Activated gamma-delta T cell treated with anti-CD3 and anti-CD28 coated beads, Interleukin-2, amount 50 U/mL, for 16 hours (primary cell): ENCODE results near the gene TCF12.

ENCODE experiments used
- DNase-seq: peaks from one replicate; pipeline ENCODE4 v3.0.0-alpha.2; 2020; ENCODE audit warnings: low read depth

TCF12 gene

DNA sequence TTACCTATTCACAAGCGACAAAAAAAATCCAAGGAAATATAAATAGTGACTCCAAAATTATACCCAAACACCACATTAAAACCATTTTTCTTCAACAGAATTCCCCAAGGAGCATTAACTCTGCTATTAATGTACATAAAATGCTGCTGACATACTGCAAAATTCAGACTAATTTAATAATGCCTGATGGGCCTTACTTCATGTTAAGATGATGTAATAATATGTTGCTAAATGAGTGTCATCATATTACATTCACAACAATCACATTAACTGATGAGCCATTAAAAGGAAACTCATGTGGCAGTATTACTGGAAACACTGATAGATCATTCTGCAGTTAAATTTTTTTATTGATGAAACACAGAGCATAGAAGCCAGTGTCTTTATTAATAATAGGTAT lies 253.0 kb downstream of the TCF12 start:
- no peak for DNase-seq

DNA sequence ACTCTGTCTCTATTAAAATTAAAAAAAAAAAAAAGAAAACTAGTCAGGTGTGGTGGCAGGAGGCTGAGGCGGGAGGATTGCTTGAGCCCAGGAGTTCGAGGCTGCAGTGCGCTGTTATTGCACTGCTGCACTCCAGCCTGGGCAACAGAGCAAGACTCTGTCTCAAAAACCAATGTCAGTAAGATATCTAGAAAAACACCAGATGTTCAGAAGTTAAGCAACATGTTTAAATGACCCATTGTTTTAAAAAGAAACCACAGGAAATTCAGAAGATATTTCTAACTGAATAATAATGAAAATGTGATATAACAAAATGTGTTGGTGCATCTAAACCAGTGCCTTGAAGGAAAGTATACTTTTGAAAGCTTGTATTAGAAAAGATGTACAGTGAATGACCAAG lies 254.5 kb downstream of the TCF12 start:
- DNase-seq: no peak

DNA sequence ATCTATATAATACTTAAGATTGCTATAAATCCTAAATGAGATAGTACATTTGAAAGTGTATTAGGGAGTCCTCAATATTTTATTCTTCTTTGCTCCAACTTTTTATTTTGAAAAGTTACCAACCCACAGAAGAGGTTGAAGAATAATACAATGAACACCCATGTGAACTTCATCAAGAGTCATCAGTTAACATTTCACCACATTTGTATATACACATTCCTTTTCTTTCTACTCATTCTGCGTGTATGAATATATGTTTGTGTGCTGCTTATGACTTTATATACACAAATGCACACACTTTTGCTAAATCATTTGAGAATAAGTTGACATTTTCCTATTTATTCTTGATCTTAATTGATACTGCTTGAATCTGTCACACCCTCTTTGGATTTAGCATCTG lies 264.6 kb downstream of the TCF12 start:
- DNase-seq: no peak

- DNase-seq: no peak
These were observed 265.3 kb downstream of the TCF12 start for GRCh38 chr15:57183614-57184344.

- DNase-seq: no peak
These were observed 266.1 kb downstream of the TCF12 start for GRCh38 chr15:57184502-57184901.

DNA sequence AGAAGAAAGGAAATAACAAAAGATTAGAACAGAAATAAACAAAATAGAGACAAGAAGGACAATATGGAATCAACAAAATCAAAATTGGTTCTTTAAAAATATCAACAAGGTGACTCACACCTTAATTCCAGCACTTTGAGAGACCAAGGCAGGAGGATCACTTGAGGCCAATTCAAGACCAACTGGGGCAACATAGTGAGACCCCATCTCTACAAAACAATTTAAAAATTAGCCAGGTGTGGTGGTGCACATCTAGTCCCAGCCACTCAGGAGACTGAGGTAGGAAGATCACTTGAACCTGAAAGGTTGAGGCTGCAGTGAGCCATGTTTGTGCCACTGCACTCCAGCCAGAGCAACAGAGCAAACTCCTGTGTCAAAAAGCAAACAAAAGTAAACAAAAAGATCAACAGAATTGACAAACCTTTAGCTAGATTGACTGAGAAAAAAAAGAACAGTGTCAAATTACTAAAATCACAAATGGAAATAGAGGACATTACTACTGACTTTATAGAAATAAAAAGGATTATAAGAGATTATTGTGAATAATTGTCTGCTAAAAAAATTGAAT lies 267.1 kb downstream of the TCF12 start:
- DNase-seq: no peak

DNA sequence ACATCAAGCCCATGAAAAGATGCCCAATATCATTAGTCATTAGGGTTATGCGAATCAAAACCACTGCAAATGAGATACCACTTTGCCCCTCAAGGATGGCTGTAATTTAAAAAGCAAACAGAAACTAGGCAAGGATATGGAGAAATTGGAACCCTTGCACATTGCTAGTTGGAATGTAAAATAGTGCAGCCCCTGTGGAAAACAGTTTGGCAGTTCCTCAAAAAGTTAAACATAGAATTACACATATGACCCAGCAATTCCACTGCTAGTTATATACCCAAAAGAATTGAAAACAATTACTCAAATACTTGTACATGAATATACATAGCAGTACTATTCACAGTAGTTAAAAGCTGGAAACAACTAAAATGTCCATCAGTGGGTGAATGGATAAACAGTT lies 271.0 kb downstream of the TCF12 start:
- no peak for DNase-seq

GRCh38 chr15:57190208-57190607 lies 271.8 kb downstream of the TCF12 start:
- DNase-seq: no peak

- no peak for DNase-seq
These were observed 274.7 kb downstream of the TCF12 start for GRCh38 chr15:57193161-57193560.

GRCh38 chr15:57195326-57195725 lies 276.9 kb downstream of the TCF12 start:
- no peak for DNase-seq

GRCh38 chr15:57196865-57197264 lies 278.4 kb downstream of the TCF12 start:
- no peak for DNase-seq

- no peak for DNase-seq
These were observed 279.7 kb downstream of the TCF12 start for GRCh38 chr15:57198131-57198530.

DNA sequence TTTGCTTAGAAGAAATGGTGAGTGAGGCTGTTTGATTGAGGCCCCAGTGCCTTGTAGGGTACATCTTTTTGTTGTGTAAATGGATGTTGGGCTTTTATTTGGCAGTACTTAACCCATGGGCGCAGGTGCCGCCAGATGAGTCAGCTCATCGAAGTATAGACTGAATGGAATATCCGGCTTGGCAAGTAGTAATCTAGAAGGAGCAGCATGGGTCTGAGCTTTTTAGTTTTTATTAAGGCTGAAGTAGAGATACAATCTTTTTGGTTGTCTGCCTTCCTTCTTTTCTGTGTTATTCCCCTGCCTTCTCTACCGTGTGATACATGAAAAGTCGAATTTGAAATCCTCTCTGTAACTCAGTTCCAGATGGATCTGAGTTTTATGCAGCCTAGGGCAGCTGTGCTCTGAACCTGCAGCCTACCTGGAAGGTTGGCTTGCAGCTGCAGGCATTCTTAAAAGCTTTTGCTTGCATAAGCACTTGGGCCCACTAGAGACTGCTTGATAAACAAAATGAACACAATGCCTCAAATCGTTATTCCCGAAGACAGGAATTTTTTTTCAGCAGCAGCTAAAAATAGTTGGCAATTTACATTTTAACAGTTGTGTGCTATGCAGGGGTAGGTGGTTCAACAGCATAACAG lies 280.3 kb downstream of the TCF12 start:
- no peak for DNase-seq

GRCh38 chr15:57201578-57201977 lies 283.1 kb downstream of the TCF12 start:
- no peak for DNase-seq

GRCh38 chr15:57203906-57204305 lies 285.5 kb downstream of the TCF12 start:
- no peak for DNase-seq

GRCh38 chr15:57205027-57205855 lies 286.8 kb downstream of the TCF12 start:
- no peak for DNase-seq

DNA sequence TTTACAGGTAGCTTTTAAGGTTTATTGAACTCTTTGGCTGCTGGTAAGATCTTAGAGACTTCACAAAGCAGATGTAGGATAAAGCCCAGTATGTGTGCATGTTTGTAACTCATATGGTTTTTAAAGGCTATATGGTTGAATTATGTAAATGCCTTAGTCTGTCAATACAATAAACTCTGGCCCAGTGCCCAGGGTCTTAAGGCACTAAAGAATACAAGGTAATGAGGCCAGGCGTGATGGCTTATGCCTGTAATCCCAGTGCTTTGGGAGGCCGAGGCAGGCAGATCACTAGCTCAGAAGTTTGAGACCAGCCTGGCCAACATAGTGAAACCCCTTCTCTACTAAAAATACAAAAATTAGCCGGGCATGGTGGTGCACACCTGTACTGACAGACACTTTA lies 287.6 kb downstream of the TCF12 start:
- DNase-seq: no peak

DNA sequence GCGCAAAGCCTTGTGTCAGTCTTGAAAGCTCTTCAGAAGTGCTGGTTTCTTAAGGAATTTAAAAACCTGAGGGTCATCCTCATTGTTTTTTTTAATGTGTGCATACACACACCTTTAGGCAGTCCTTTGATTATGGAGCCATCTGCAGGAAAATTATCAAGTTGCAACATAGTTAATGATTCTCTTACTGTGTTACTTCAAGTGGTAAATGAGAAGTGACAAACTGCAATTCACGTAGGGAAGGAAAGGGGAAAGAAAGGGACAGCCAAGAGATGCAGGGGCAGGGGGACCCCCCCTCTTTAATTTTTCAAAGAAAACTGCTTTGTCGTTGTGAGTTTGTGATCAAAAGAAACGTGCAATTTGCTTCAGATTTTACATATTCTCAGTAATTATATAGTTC lies 295.4 kb downstream of the TCF12 start:
- no peak for DNase-seq

GRCh38 chr15:57215326-57215725 lies 296.9 kb downstream of the TCF12 start:
- no peak for DNase-seq

DNA sequence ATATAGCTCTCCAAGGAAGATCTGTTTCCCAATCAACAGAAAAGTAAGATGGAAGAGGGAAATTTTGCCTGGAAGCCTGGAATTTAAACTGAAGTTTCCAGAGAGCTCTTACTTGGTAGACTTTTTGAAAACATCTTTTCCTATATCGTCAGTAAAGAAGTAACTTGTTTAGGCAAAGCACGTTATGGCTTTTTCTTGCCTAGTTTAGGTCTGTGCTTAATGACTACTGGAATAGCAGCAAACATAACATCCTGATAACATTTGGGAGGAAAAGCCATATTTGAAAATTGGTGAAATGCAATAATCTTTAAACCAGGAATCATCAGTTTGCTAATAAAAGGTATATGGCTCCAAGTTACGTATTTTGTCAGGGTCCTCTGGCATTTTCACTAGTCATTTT lies 297.4 kb downstream of the TCF12 start:
- DNase-seq: no peak

DNA sequence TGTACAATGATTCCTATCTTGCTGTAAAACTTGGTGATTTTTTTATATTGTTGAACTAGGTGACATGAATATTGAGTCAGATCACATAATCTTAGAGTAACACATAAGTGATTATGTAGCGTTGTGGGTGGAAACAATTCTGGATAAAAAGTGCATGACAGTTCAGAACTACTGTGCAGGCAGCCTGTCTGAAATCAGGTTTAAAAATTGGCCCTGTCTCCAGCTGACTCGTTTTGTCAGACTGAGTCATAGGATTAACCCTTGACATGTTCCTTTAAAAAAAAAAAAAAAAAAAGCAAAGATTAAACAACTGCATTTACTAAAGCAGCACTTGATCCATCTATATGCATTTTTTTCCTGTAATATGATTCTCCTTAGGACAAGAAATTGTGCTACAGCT lies 297.8 kb downstream of the TCF12 start:
- no peak for DNase-seq

GRCh38 chr15:57217778-57218598 lies 299.5 kb downstream of the TCF12 start:
- DNase-seq: no peak
